IMR-90 (cell line): ENCODE data around the gene BTAF1. TPM values are rescaled to one million over a fixed set of nuclear protein-coding genes. Genes with fewer than 3 reads are reported as not detected.

Experiments
- ATAC-seq: fragments of 200-7000 bp; cut with Tn5 transposase; 2 replicates; pipeline ENCODE4 v1.9.1; 2020; ENCODE audit warnings: low read depth, mild to moderate bottlenecking, moderate library complexity
- BruUV-seq: library from RNA; stranded (reverse); fragments of 400-500 nt; replicated peaks from 2 replicates; lab custom pipeline; 2021; lab: Mats Ljungman, UMichigan
- CTCF ChIA-PET: fragments of 300-600 bp; formaldehyde crosslinking; extraction: SDS; loops from one replicate; lab custom pipeline; 2021; ENCODE audit warnings: antibody characterized with exemption; lab: Yijun Ruan, JAX
- POLR2A ChIA-PET: fragments of 300-600 bp; sonication (Branson Sonifier 250); formaldehyde crosslinking; loops from one replicate; lab custom pipeline; 2022; ENCODE audit warnings: antibody characterized with exemption; ENCODE audit not compliant: unreplicated experiment; lab: Charles Lee
- DNase-seq: peaks from one replicate; pipeline ENCODE4 v3.0.0; 2013
- H2AFZ ChIP-seq: replicated peaks from 2 replicates; pipeline ENCODE3; 2013; ENCODE audit warnings: low read length, mild to moderate bottlenecking; ENCODE audit not compliant: poor library complexity
- H2AK5ac ChIP-seq: 2 replicates; pipeline ENCODE4 v1.6.1; 2013; ENCODE audit warnings: low read depth, low read length, inconsistent platforms
- H2AK9ac ChIP-seq: replicated peaks from 2 replicates; pipeline ENCODE3; 2013; ENCODE audit warnings: mild to moderate bottlenecking, low read depth, low read length, moderate library complexity; ENCODE audit not compliant: poor library complexity
- H2BK120ac ChIP-seq: 2 replicates; pipeline ENCODE4 v1.6.1; 2013; ENCODE audit warnings: low read depth, low read length, inconsistent platforms
- H2BK15ac ChIP-seq: 3 replicates; pipeline ENCODE4 v1.6.1; 2013; ENCODE audit warnings: low read depth, low read length, inconsistent platforms
- H2BK20ac ChIP-seq: 2 replicates; pipeline ENCODE4 v1.6.1; 2013; ENCODE audit warnings: low read depth, mild to moderate bottlenecking, inconsistent platforms, low read length, moderate library complexity
- H2BK5ac ChIP-seq: 2 replicates; pipeline ENCODE4 v1.6.1; 2013; ENCODE audit warnings: mild to moderate bottlenecking, low read depth, low read length, inconsistent platforms; ENCODE audit not compliant: poor library complexity, severe bottlenecking
- H3K14ac ChIP-seq: replicated peaks from 2 replicates; pipeline ENCODE4 v1.6.1; 2013; ENCODE audit warnings: low read depth, low read length, inconsistent platforms
- H3K18ac ChIP-seq: 2 replicates; pipeline ENCODE4 v1.6.1; 2013; ENCODE audit warnings: low read depth, low read length, control low read depth
- H3K23ac ChIP-seq: 2 replicates; pipeline ENCODE4 v1.6.1; 2013; ENCODE audit warnings: low read depth, low read length, inconsistent platforms
- H3K27ac ChIP-seq: 2 replicates; pipeline ENCODE4 v1.5.1; 2013; ENCODE audit warnings: mild to moderate bottlenecking, control low read depth, low read length; ENCODE audit not compliant: insufficient read depth
- H3K27me3 ChIP-seq: 2 replicates; pipeline ENCODE4 v1.6.1; 2013; ENCODE audit warnings: low read length; ENCODE audit not compliant: control insufficient read depth, insufficient read depth
- H3K36me3 ChIP-seq: 2 replicates; pipeline ENCODE4 v1.6.1; 2013; ENCODE audit warnings: low read length, mixed read lengths; ENCODE audit not compliant: control insufficient read depth, insufficient read depth
- H3K4ac ChIP-seq: 2 replicates; pipeline ENCODE4 v1.6.1; 2013; ENCODE audit warnings: low read depth, low read length, inconsistent platforms
- H3K4me1 ChIP-seq: 2 replicates; pipeline ENCODE4 v1.6.1; 2013; ENCODE audit warnings: low read length, mixed read lengths; ENCODE audit not compliant: control insufficient read depth, insufficient read depth
- H3K4me2 ChIP-seq: 2 replicates; pipeline ENCODE4 v1.6.1; 2013; ENCODE audit warnings: low read depth, mild to moderate bottlenecking, control low read depth, low read length, moderate library complexity
- H3K4me3 ChIP-seq: 2 replicates; pipeline ENCODE4 v1.5.1; 2013; ENCODE audit warnings: low read depth, mild to moderate bottlenecking, control low read depth, low read length, moderate library complexity; ENCODE audit not compliant: insufficient read depth
- H3K56ac ChIP-seq: 2 replicates; pipeline ENCODE4 v1.6.1; 2013; ENCODE audit warnings: low read length, inconsistent platforms; ENCODE audit not compliant: insufficient read depth; ENCODE audit errors: extremely low read depth
- H3K79me1 ChIP-seq, 2 experiments: 2 replicates each; pipeline ENCODE4 v1.6.1; 2013; ENCODE audit warnings: low read length in 2 of 2, inconsistent platforms in 1 of 2, low read depth in 1 of 2
- H3K9ac ChIP-seq: 2 replicates; pipeline ENCODE4 v1.6.1; 2013; ENCODE audit warnings: low read depth, low read length, control low read depth
- H3K9me1 ChIP-seq: 2 replicates; pipeline ENCODE4 v1.6.1; 2013; ENCODE audit warnings: low read length, inconsistent platforms; ENCODE audit not compliant: insufficient read depth
- H3K9me3 ChIP-seq: 2 replicates; pipeline ENCODE4 v1.6.1; 2013; ENCODE audit warnings: low read length; ENCODE audit not compliant: control insufficient read depth, insufficient read depth
- H4K20me1 ChIP-seq: 2 replicates; pipeline ENCODE4 v1.6.1; 2013; ENCODE audit warnings: low read length, inconsistent platforms; ENCODE audit not compliant: insufficient read depth
- H4K5ac ChIP-seq: 2 replicates; pipeline ENCODE4 v1.6.1; 2013; ENCODE audit warnings: mild to moderate bottlenecking, low read depth, low read length, control low read depth
- H4K8ac ChIP-seq, 2 experiments: 2 replicates each; pipeline ENCODE4 v1.6.1; 2013; ENCODE audit warnings: low read depth in 2 of 2, low read length in 2 of 2, control low read depth in 1 of 2, inconsistent platforms in 1 of 2
- H4K91ac ChIP-seq: 2 replicates; pipeline ENCODE4 v1.6.1; 2013; ENCODE audit warnings: low read depth, low read length, inconsistent platforms; ENCODE audit not compliant: insufficient read depth
- BHLHE40 ChIP-seq: fragments of 150-350 bp; IDR thresholded peaks from 2 replicates; pipeline ENCODE4 v1.6.1; 2016; ENCODE audit warnings: mild to moderate bottlenecking, low read depth, low read length
- MAFK ChIP-seq: IDR thresholded peaks from 2 replicates; pipeline ENCODE4 v1.6.1; 2012; ENCODE audit warnings: low read depth, low read length, improper control_type of control experiment
- WGBS, 2 experiments: methylation state at CpG; one replicate each; pipeline versions ENCODE4 v1.1.5 to v1.1.7; 2013; ENCODE audit warnings: missing lambda C conversion rate in 2 of 2; ENCODE audit not compliant: insufficient read length in 1 of 2; ENCODE audit errors: extremely low coverage in 2 of 2; 5-methylcytosine and 5-hydroxymethylcytosine counted together
- dilution Hi-C: fragments of 300-500 bp; cut with HindIII; formaldehyde crosslinking; loops from one replicate; pipeline ENCODE4 v1.14.3; 2018; ENCODE audit warnings: low sequenced_read_pairs; ENCODE audit not compliant: unreplicated experiment
- in situ Hi-C: fragments of 300-500 bp; cut with MboI; formaldehyde crosslinking; loops from 3 replicates; pipeline ENCODE4 v1.14.3; 2019; ENCODE audit warnings: low sequenced_read_pairs, inconsistent platforms, mixed read lengths
- intact Hi-C: fragments of 100-400 bp; cut with micrococcal nuclease; formaldehyde crosslinking; loops from 2 replicates; pipeline ENCODE4 v1.10.0; 2022
- polyA plus RNA-seq, 3 experiments: library from polyadenylated mRNA; depleted of rRNA; stranded (reverse); fragments of >200 nt; gene quantifications; 2 replicates each; pipeline ENCODE4 v1.2.3, GENCODE V29; 2012; ENCODE audit warnings: low replicate concordance in 1 of 3
- total RNA-seq: library from RNA; depleted of rRNA; stranded (reverse); fragments of >200 nt; gene quantifications from 2 replicates; pipeline ENCODE4 v1.2.3, GENCODE V29; 2012

BTAF1 gene
- total and polyA plus RNA-seq, 2 of the 4 experiments (the other 2 are of a cell fraction): 15.0 to 42.3 TPM

- H3K14ac ChIP-seq: peak overlapping the region; percentile 16; the same call in 1 of the 2 replicates
- H2AK5ac ChIP-seq: no peak overlapping the region
- no peaks in the 10 kb centered on the region for H3K36me3 ChIP-seq
- peaks cover 9% of the 10 kb centered on the region for H3K9me1 ChIP-seq
- H3K4me2 ChIP-seq: peak overlapping the region; percentile 93
- no TSS peak for BruUV-seq
- no peak overlapping the region; the same call in 2 of the 3 replicates for H2BK15ac ChIP-seq
- no peak overlapping the region for H2BK5ac ChIP-seq
- peak overlapping the region; percentile 8; the same call in 1 of the 2 replicates for H3K4ac ChIP-seq
- WGBS, 2 experiments: 1% methylated on average over 20 of the region's 59 CpGs; no CpG with 5 or more reads in 1 of the 2 experiments
- dilution Hi-C loops: no loop called here
- peak overlapping the region in 1 of 2 experiments; percentile 61; a peak in 2 of 4 replicates for H4K8ac ChIP-seq
- H3K4me1 ChIP-seq: peaks cover 2% of the 10 kb centered on the region; the same call in 1 of the 2 replicates
- no peak overlapping the region for H3K27ac ChIP-seq
- POLR2A ChIA-PET: no interaction called here
- H3K79me1 ChIP-seq: no peaks in the 10 kb centered on the region
- H3K18ac ChIP-seq: no peak overlapping the region
- H3K56ac ChIP-seq: no peak overlapping the region
- H4K20me1 ChIP-seq: no peaks in the 10 kb centered on the region
- DNase-seq (no peak), ATAC-seq (peak; percentile 76)
- no peak overlapping the region for H4K91ac ChIP-seq
- H3K4me3 ChIP-seq: peak overlapping the region; percentile 56
- H2AK9ac ChIP-seq: peak overlapping the region; percentile 47
- no peaks in the 10 kb centered on the region for H3K9me3 ChIP-seq
- peak overlapping the region; percentile 90 for H2AFZ ChIP-seq
- H2BK20ac ChIP-seq: no peak overlapping the region
- no peaks in the 10 kb centered on the region; the same call in 1 of the 2 replicates for H3K27me3 ChIP-seq
- intact Hi-C loops: no loop called here
- peak overlapping the region; percentile 35; the same call in 1 of the 2 replicates for H3K9ac ChIP-seq
- CTCF ChIA-PET: interaction anchor here (0.9 kb wide), 1 partner anchor 40 kb away, joined by 3 read pairs; no protein-coding TSS in a partner anchor
- peak; percentile 71; the same call in 1 of the 2 replicates for TF ChIP-seq BHLHE40
- TF ChIP-seq MAFK: no peak
- no peak overlapping the region for H4K5ac ChIP-seq
- peak overlapping the region; percentile 69 for H3K23ac ChIP-seq
- H2BK120ac ChIP-seq: 0 out of 2 replicates have a peak overlapping the region, but pooled peaks have one; percentile 9
- in situ Hi-C loops: no loop called here
Observed at GRCh38 chr10:91887272-91888076, 36.1 kb upstream of the BTAF1 start.
